GM18868 (cell line): ENCODE data around the gene LYRM2.

Experiments used
- ATAC-seq: cut with Tn5 transposase; IDR thresholded peaks from one replicate; pipeline ENCODE4 v1.9.1; 2021; ENCODE audit warnings: mild to moderate bottlenecking, moderate library complexity; ENCODE audit not compliant: unreplicated experiment

LYRM2 gene

GRCh38 chr6:89638320-89639195 lies at the start of gene LYRM2:
Gene LYRM2 (minus strand): TSS chr6:89638747. CDS start chr6:89638716, 31 bp downstream.
- ATAC-seq: peak; percentile 98

- no peak for ATAC-seq
Observed at GRCh38 chr6:89688328-89688727, 49.8 kb upstream of the LYRM2 start.

GRCh38 chr6:89685311-89685710 lies 46.8 kb upstream of the LYRM2 start:
- no peak for ATAC-seq

GRCh38 chr6:89682991-89683390 lies 44.4 kb upstream of the LYRM2 start:
- ATAC-seq: no peak

- ATAC-seq: no peak
Observed at GRCh38 chr6:89681983-89682564, 43.5 kb upstream of the LYRM2 start.

GRCh38 chr6:89680551-89680950 lies 42.0 kb upstream of the LYRM2 start:
- ATAC-seq: no peak

- ATAC-seq: no peak
Observed at GRCh38 chr6:89680150-89680549, 41.6 kb upstream of the LYRM2 start.

- no peak for ATAC-seq
Observed at GRCh38 chr6:89679215-89680120, 40.9 kb upstream of the LYRM2 start.

GRCh38 chr6:89678531-89678930 lies 40.0 kb upstream of the LYRM2 start:
- ATAC-seq: no peak

- ATAC-seq: no peak
Observed at GRCh38 chr6:89675949-89676748, 37.6 kb upstream of the LYRM2 start.

GRCh38 chr6:89670935-89671565 lies 32.5 kb upstream of the LYRM2 start:
- no peak for ATAC-seq

- no peak for ATAC-seq
Observed at GRCh38 chr6:89669002-89669401, 30.5 kb upstream of the LYRM2 start.

GRCh38 chr6:89667872-89668556 lies 29.5 kb upstream of the LYRM2 start:
- ATAC-seq: no peak

- no peak for ATAC-seq
Observed at GRCh38 chr6:89662659-89663223, 24.2 kb upstream of the LYRM2 start.

- no peak for ATAC-seq
Observed at GRCh38 chr6:89661559-89661958, 23.0 kb upstream of the LYRM2 start.

GRCh38 chr6:89660981-89661380 lies 22.4 kb upstream of the LYRM2 start:
- ATAC-seq: no peak

- ATAC-seq: no peak
Observed at GRCh38 chr6:89657445-89658158, 19.1 kb upstream of the LYRM2 start.

- no peak for ATAC-seq
Observed at GRCh38 chr6:89655122-89655521, 16.6 kb upstream of the LYRM2 start.

- ATAC-seq: no peak
Observed at GRCh38 chr6:89650579-89650978, 12.0 kb upstream of the LYRM2 start.
